B cell (primary cell): Measurements from ENCODE around the gene FA2H. TPM values are rescaled to one million over a fixed set of nuclear protein-coding genes. Genes with fewer than 3 reads are reported as not detected.

Source experiments
- ATAC-seq: fragments of 200-7000 bp; cut with Tn5 transposase; one replicate; pipeline ENCODE4 v1.10.0; 2021; ENCODE audit warnings: low read depth, mild to moderate bottlenecking, moderate number of reproducible peaks, moderate library complexity
- CTCF ChIA-PET: fragments of 350-600 bp; sonication (Branson Sonifier 250); formaldehyde crosslinking; loops from one replicate; lab custom pipeline; 2021; ENCODE audit warnings: antibody characterized with exemption, inconsistent platforms; lab: Charles Lee
- POLR2A ChIA-PET: fragments of 350-600 bp; sonication (Branson Sonifier 250); formaldehyde crosslinking; loops from one replicate; lab custom pipeline; 2021; ENCODE audit warnings: antibody characterized with exemption; lab: Charles Lee
- DNase-seq: peaks from one replicate; pipeline ENCODE4 v3.0.0; 2013
- H2AFZ ChIP-seq: 2 replicates; pipeline ENCODE4 v1.6.1; 2012; ENCODE audit warnings: mild to moderate bottlenecking, low read depth, low read length; ENCODE audit not compliant: insufficient read depth, poor library complexity, severe bottlenecking
- H3K27ac ChIP-seq, 2 donors: 1 replicate in 1 of 2; 2 replicates in 1 of 2; pipeline ENCODE4 v1.5.1; 2012 to 2013; ENCODE audit warnings: low read length in 2 of 2, mild to moderate bottlenecking in 2 of 2, moderate library complexity in 1 of 2
- H3K27me3 ChIP-seq, 4 experiments: fragments of 200-600 bp in 1 of 4; sonication (generic) in 1 of 4; replicated peaks in 1 of 4; 1 replicate in 2 of 4; 2 replicates in 2 of 4; pipeline versions ENCODE4 v1.6.1 to v1.7.0; 2013 to 2016; ENCODE audit warnings: low read length in 3 of 4, mild to moderate bottlenecking in 2 of 4, mixed read lengths in 1 of 4, moderate library complexity in 1 of 4; ENCODE audit not compliant: insufficient read depth in 4 of 4, control insufficient read depth in 3 of 4; ENCODE audit errors: control extremely low read depth in 1 of 4
- H3K36me3 ChIP-seq, 2 experiments: replicated peaks in 1 of 2; 1 replicate in 1 of 2; 2 replicates in 1 of 2; pipeline versions ENCODE4 v1.6.1 to v1.7.1; 2013; ENCODE audit warnings: low read length in 1 of 2; ENCODE audit not compliant: insufficient read depth in 2 of 2, control insufficient read depth in 1 of 2; ENCODE audit errors: control extremely low read depth in 1 of 2, extremely low read depth in 1 of 2
- H3K4me1 ChIP-seq, 2 donors: fragments of 200-600 bp in 1 of 2; sonication (generic) in 1 of 2; 1 replicate in 1 of 2; 2 replicates in 1 of 2; pipeline versions ENCODE4 v1.5.1 to v1.6.1; 2013 to 2017; ENCODE audit warnings: low read length in 2 of 2; ENCODE audit not compliant: control insufficient read depth in 2 of 2, insufficient read depth in 2 of 2
- H3K4me2 ChIP-seq: replicated peaks from 2 replicates; pipeline ENCODE3; 2012; ENCODE audit warnings: mild to moderate bottlenecking, low read depth, low read length; ENCODE audit not compliant: poor library complexity, severe bottlenecking
- H3K4me3 ChIP-seq, 5 experiments: fragments of 200-600 bp in 1 of 5; sonication (generic) in 1 of 5; 1 replicate in 3 of 5; 2 replicates in 2 of 5; pipeline versions ENCODE4 v1.5.1 to v1.7.0; 2011 to 2016; ENCODE audit warnings: low read length in 4 of 5, mild to moderate bottlenecking in 4 of 5, low read depth in 2 of 5, control low read depth in 1 of 5, moderate library complexity in 1 of 5; ENCODE audit not compliant: insufficient read depth in 1 of 5; ENCODE audit errors: control extremely low read depth in 1 of 5, extremely low read depth in 1 of 5
- H3K79me2 ChIP-seq: fragments of 200-600 bp; sonication (generic); one replicate; pipeline ENCODE4 v1.6.0; 2016; ENCODE audit warnings: low read length; ENCODE audit not compliant: control insufficient read depth, insufficient read depth
- H3K9ac ChIP-seq: fragments of 200-600 bp; sonication (generic); 2 replicates; pipeline ENCODE4 v1.6.1; 2017; ENCODE audit warnings: mild to moderate bottlenecking, low read length, moderate library complexity
- H3K9me3 ChIP-seq, 3 donors: one replicate each; pipeline versions ENCODE4 v1.6.1 to v1.7.1; 2013; ENCODE audit warnings: low read length in 2 of 3; ENCODE audit not compliant: control insufficient read depth in 2 of 3, insufficient read depth in 1 of 3; ENCODE audit errors: control extremely low read depth in 1 of 3
- H4K20me1 ChIP-seq: 2 replicates; pipeline ENCODE4 v1.6.0; 2012; ENCODE audit warnings: mild to moderate bottlenecking, low read length; ENCODE audit not compliant: insufficient read depth, control insufficient read depth, poor library complexity, severe bottlenecking
- H3K27ac Mint-ChIP-seq: one replicate; pipeline ENCODE4 v1.8.0; 2021; ENCODE audit warnings: mixed read lengths
- H3K27me3 Mint-ChIP-seq: one replicate; pipeline ENCODE4 v1.8.0; 2021; ENCODE audit warnings: mixed read lengths
- H3K4me1 Mint-ChIP-seq: one replicate; pipeline ENCODE4 v1.8.0; 2021; ENCODE audit warnings: mixed read lengths
- H3K4me3 Mint-ChIP-seq: one replicate; pipeline ENCODE4 v1.8.0; 2021; ENCODE audit warnings: mixed read lengths
- H3K9me3 Mint-ChIP-seq: one replicate; pipeline ENCODE4 v1.8.0; 2022; ENCODE audit warnings: mixed read lengths; ENCODE audit not compliant: insufficient read depth
- EZH2 ChIP-seq: IDR thresholded peaks from 2 replicates; pipeline ENCODE4 v1.6.1; 2012; ENCODE audit warnings: borderline replicate concordance, low read depth, mild to moderate bottlenecking, moderate library complexity, low read length; ENCODE audit not compliant: insufficient read depth, poor library complexity, severe bottlenecking
- WGBS: methylation state at CpG from one replicate; pipeline ENCODE4 v1.1.5; 2013; ENCODE audit warnings: missing lambda C conversion rate; ENCODE audit not compliant: insufficient coverage; 5-methylcytosine and 5-hydroxymethylcytosine counted together
- intact Hi-C: fragments of 100-400 bp; cut with micrococcal nuclease; formaldehyde crosslinking; loops from one replicate; pipeline ENCODE4 v1.10.0; 2022
- polyA plus RNA-seq: library from polyadenylated mRNA; depleted of rRNA; stranded (reverse); fragments of >200 nt; gene quantifications from 2 replicates; pipeline ENCODE4 v1.2.3, GENCODE V29; 2012
- total RNA-seq, 2 donors: library from RNA; stranded (reverse); fragments of 120-200 nt in 1 of 2; gene quantifications; 1 replicate in 1 of 2; 2 replicates in 1 of 2; pipeline versions ENCODE4 v1.2.3 to v1.2.4, GENCODE V29; 2013 to 2022
- TF ChIP-seq, protein P1 (sequence below): fragments of 200-600 bp; IDR thresholded peaks from one replicate; pipeline ENCODE4 v1.8.0; 2022; ENCODE audit warnings: antibody characterized with exemption, mild to moderate bottlenecking

Gene FA2H
- total and polyA plus RNA-seq, 2 donors (not counting 1 experiment from before 2014, with no cell fraction given), result 1.0 to 3.6 TPM

DNA sequence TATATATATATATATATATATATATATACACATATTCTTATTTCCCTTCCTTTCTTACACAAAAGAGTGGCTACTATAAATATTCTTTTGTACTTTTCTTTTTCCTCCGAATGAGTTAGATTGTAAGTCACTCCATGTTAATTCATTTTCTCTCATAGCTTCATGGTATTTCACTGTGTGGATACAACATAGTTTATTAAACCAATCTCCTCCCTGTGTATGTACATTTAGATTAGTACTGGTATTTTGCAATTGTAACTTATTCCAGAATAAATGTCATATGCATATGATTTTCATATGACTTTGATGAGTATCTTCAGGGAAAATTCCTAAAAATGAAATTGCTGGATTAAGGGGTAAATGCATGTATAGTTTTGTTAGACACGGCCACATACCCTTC is 20.0 kb upstream of the FA2H start:
- Histone ChIP-seq H4K20me1 (no peaks in the 10 kb centered on the region), H3K27ac (no peak overlapping the region), H3K9ac (no peak overlapping the region), H3K4me1 (no peaks in the 10 kb centered on the region), H3K4me3 (no peak overlapping the region), H3K27me3 (peaks cover 0 to 23% (median 2%) of the 10 kb centered on the region in 4 experiments), H3K36me3 (no peaks in the 10 kb centered on the region), H2AFZ (no peak overlapping the region), H3K9me3 (peaks cover 2 to 11% (median 2%) of the 10 kb centered on the region in 3 donors), H3K79me2 (no peaks in the 10 kb centered on the region), H3K4me2 (no peak overlapping the region)
- intact Hi-C loops, result no loop called here
- Mint-ChIP-seq H3K9me3 (no peaks in the 10 kb centered on the region), H3K27me3 (peaks cover 36% of the 10 kb centered on the region), H3K4me1 (no peaks in the 10 kb centered on the region), H3K27ac (no peak overlapping the region), H3K4me3 (no peak overlapping the region)
- DNase-seq (no peak), ATAC-seq (no peak)
- CTCF ChIA-PET, result interaction anchor here (0.6 kb wide), 1 partner anchor 16 kb away, joined by 3 read pairs; no protein-coding TSS in a partner anchor
- no peak for TF ChIP-seq EZH2
- TF ChIP-seq, protein P1, sequence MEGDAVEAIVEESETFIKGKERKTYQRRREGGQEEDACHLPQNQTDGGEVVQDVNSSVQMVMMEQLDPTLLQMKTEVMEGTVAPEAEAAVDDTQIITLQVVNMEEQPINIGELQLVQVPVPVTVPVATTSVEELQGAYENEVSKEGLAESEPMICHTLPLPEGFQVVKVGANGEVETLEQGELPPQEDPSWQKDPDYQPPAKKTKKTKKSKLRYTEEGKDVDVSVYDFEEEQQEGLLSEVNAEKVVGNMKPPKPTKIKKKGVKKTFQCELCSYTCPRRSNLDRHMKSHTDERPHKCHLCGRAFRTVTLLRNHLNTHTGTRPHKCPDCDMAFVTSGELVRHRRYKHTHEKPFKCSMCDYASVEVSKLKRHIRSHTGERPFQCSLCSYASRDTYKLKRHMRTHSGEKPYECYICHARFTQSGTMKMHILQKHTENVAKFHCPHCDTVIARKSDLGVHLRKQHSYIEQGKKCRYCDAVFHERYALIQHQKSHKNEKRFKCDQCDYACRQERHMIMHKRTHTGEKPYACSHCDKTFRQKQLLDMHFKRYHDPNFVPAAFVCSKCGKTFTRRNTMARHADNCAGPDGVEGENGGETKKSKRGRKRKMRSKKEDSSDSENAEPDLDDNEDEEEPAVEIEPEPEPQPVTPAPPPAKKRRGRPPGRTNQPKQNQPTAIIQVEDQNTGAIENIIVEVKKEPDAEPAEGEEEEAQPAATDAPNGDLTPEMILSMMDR, result no peak
- POLR2A ChIA-PET, result no interaction called here
- WGBS, result no CpG with 5 or more reads among the region's 2 CpGs

DNA sequence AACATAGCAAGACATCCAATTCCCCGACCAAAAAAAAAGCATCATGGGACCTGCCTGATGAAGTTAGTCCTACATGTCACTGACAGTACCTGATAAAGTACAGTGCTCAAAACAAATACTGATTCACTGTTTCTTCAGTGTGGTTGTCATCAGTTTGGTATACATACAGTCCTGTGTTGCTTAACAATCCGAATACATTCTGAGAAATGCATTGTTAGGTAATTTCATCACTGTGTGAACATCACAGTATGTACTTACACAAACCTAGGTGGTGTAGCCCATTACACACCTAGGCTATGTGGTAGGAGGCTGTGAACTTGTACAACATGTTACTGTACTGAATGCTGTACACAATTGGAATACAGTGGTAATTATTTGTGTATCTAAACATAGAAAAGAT is 19.0 kb upstream of the FA2H start:
- POLR2A ChIA-PET, result no interaction called here

More for the DNA sequence above, 19.0 kb upstream of the FA2H start:
- Histone ChIP-seq H3K4me1 (no peaks in the 10 kb centered on the region), H3K27ac (no peak overlapping the region), H3K4me3 (no peak overlapping the region), H4K20me1 (no peaks in the 10 kb centered on the region), H2AFZ (no peak overlapping the region), H3K9me3 (peaks cover 2 to 11% (median 2%) of the 10 kb centered on the region in 3 donors), H3K27me3 (peaks cover 0 to 23% (median 2%) of the 10 kb centered on the region in 4 experiments), H3K79me2 (no peaks in the 10 kb centered on the region), H3K9ac (no peak overlapping the region), H3K36me3 (no peaks in the 10 kb centered on the region), H3K4me2 (no peak overlapping the region)
- no peak for TF ChIP-seq EZH2
- TF ChIP-seq, protein P1, result no peak
- Mint-ChIP-seq H3K27me3 (peaks cover 35% of the 10 kb centered on the region), H3K9me3 (no peaks in the 10 kb centered on the region), H3K4me1 (no peaks in the 10 kb centered on the region), H3K27ac (no peak overlapping the region), H3K4me3 (no peak overlapping the region)
- ATAC-seq (no peak), DNase-seq (no peak)
- CTCF ChIA-PET, result no interaction called here
- intact Hi-C loops, result no loop called here
- 100% methylated on average over 1 of the region's 2 CpGs for WGBS
